IPS-NIHi7 (cell line): ENCODE measurements around the gene TEX101.
A peak's percentile ranks its signal among the peaks of the same experiment; 100 is the strongest.
"Not testable (repeated sequence)": the region's sequence is repeated elsewhere in the genome, so short reads cannot be mapped to it uniquely, and the experiment has no call there.

Source experiments
- DNase-seq: peaks from one replicate; pipeline ENCODE4 v3.0.0; 2012; ENCODE audit warnings: mixed read lengths; ENCODE audit errors: extremely low spot score

TEX101 gene

GRCh38 chr19:43414554-43414953, at the start of gene TEX101:
Gene TEX101 (plus strand): TSS chr19:43414890. CDS start chr19:43415920, 1,030 bp downstream.
- DNase-seq: no peak

- not testable (repeated sequence) for DNase-seq
These were observed 49.0 kb upstream of the TEX101 start for GRCh38 chr19:43365677-43366076.

GRCh38 chr19:43367822-43368221, 46.9 kb upstream of the TEX101 start:
- no peak for DNase-seq

GRCh38 chr19:43368897-43369296, 45.8 kb upstream of the TEX101 start:
- not testable (repeated sequence) for DNase-seq

- no peak for DNase-seq
These were observed 42.8 kb upstream of the TEX101 start for GRCh38 chr19:43371909-43372308.

- no peak for DNase-seq
These were observed 42.2 kb upstream of the TEX101 start for GRCh38 chr19:43372462-43372861.

GRCh38 chr19:43377624-43378023, 37.1 kb upstream of the TEX101 start:
- DNase-seq: not testable (repeated sequence)

- no peak for DNase-seq
These were observed 34.7 kb upstream of the TEX101 start for GRCh38 chr19:43380008-43380407.

- DNase-seq: no peak
These were observed 33.8 kb upstream of the TEX101 start for GRCh38 chr19:43380771-43381386.

GRCh38 chr19:43382586-43383216, 32.0 kb upstream of the TEX101 start:
- not testable (repeated sequence) for DNase-seq

- DNase-seq: not testable (repeated sequence)
These were observed 31.4 kb upstream of the TEX101 start for GRCh38 chr19:43383254-43383653.

- not testable (repeated sequence) for DNase-seq
These were observed 30.9 kb upstream of the TEX101 start for GRCh38 chr19:43383759-43384158.

- DNase-seq: not testable (repeated sequence)
These were observed 23.7 kb upstream of the TEX101 start for GRCh38 chr19:43390903-43391551.

GRCh38 chr19:43391552-43391935, 23.1 kb upstream of the TEX101 start:
- DNase-seq: not testable (repeated sequence)

GRCh38 chr19:43393501-43393900, 21.2 kb upstream of the TEX101 start:
- not testable (repeated sequence) for DNase-seq

- no peak for DNase-seq
These were observed 19.1 kb upstream of the TEX101 start for GRCh38 chr19:43395561-43395960.

GRCh38 chr19:43406297-43406696, 8.4 kb upstream of the TEX101 start:
- no peak for DNase-seq

- peak; percentile 40 for DNase-seq
These were observed 7.2 kb upstream of the TEX101 start for GRCh38 chr19:43407416-43408005.

GRCh38 chr19:43408043-43408442, 6.6 kb upstream of the TEX101 start:
- DNase-seq: peak; percentile 27

- DNase-seq: no peak
These were observed 5.3 kb upstream of the TEX101 start for GRCh38 chr19:43409415-43409814.

GRCh38 chr19:43412441-43412840, 2.2 kb upstream of the TEX101 start:
- DNase-seq: no peak

- DNase-seq: no peak
These were observed 2.4 kb downstream of the TEX101 start for GRCh38 chr19:43416951-43417623.
